ENCODE measurements around the gene BMPER.

The BMPER gene

DNA sequence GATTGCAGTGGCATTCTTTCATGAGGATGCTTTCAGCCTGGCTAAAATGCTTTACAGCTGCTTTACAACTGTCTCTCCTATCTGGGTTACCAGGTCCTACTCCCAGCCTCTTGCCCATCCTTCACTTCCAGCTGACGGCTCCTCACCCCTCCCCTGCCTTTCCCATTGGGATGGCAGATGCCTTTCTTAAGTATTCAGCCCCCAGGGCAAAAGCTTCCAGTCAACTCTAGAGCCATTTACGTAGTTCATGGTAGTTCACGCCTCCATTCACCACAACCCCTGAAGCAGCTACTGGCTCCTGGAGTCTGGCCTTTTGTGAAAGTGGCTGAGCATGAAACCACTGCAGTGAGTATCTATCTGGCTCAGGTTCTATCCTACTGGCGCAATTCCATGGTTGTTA, 17.2 kb upstream of the BMPER start:
- DNase-seq (ENCODE audit: low read depth, low spot score), result peak; percentile 81

DNA sequence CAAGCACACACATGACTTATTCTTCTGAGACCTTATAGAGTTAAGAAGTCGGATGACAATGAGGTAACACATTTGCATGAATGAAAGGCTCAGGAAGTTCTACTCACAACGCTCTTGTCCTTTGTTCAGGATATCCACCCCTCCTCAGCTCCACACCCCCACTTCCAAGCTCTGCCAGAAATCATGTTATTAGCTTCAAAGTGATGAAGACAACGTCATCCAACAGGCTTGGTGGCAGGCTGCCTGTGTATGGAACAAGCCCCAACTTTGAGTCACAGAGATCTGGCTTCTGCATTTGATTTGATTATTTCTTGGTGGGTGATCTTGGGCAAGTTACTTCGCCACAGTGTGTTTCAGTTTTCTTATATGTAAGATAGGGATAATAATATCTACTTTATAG, 12.4 kb upstream of the BMPER start:
- DNase-seq (ENCODE audit: low read depth, low spot score), result peak; percentile 42

DNA sequence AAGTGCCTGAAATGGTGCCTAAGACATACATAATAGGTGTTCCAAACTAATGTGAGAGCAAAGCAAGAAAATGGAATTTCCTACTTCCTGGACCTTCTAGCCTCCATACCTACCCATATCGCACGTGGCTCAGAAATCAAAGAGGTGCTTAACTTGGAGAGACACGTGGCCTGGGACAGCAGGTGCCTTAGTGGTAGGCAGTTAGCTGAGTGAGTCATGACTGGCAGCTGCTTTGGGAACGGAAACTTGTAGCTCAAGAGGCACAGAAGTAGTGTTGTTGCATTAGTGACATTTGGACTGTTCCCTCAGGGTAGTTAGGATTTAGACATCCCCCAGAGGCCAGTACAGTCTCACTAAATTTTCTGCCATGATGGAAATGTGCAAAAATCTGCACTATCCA, 12.0 kb upstream of the BMPER start:
- DNase-seq (ENCODE audit: low read depth, low spot score), result no peak

DNA sequence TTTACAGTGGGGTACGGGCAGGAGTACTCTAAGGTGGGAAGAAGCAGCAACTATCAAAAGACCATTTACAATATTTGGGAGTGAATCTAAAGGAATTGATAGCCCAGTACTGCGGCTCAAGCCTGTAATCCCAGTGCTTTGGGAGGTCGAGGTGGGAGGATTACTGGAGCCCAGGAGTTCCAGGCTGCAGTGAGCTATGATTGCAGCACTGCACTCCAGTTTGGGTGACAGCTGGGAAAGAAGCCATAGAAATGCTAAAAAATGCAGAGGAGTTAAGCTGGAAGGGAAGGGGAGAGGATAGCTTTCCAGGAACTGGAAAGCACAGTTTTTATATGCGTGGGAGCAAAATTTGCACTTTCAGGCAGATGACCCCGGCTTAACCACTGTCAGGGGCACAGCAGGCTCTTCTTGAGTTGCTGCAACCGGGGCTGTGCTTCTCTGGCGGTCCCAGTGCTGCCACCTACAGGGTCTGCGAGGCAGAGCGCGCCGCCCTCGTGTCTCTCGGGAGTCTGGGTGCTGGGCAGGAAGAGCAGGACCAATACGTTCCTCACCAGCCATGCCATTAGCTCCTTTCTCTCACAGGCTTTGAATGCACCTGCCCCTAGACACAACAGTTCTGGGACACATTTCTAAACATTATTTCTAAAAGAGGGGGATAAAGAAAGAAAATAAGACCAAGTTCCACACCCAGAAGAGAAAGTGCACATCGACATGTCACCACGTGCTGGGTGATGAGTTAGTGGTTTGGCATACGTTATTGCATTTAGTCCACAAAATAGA, 10.1 kb upstream of the BMPER start:
- DNase-seq (ENCODE audit: low read depth, low spot score), result peak; percentile 91

DNA sequence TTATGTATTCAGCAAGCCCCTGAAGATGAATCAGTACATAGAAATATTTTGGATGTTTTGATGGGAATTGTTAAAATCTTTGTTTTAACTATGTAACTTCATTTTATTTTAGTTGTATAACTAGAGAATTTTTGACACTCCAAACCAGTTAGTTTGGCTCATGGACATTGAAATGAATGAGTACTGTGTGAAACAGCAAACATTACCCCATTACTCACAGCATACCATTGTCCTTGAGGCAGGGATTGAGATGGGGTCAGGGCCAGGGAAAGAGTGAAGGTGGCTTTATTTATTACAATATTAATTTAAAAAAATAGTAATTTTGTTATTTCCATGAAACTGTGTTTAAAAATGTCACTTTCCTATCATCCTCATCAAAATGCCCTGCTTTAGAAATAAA, 4.8 kb upstream of the BMPER start:
- no peak for DNase-seq (ENCODE audit: low read depth, low spot score)

DNA sequence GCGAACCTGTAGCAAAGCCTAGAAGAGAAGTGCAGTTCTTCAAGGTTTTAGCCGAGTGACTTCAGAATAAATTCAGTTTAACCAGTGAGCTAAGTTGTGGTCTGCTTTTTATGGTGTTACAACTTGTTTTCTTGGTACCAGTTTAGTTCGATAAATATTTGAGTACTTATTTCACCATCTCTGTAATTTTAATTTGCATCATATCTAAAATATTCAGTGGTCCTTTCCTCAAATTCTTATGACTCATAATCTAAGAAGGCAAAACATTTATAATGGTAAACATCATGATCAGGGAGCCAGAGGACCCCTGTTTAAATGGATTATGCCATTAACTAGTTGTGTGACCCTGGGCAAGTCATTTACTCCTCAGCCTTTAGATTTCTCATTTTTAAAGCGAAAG, 4.1 kb upstream of the BMPER start:
- no peak for DNase-seq (ENCODE audit: low read depth, low spot score)

DNA sequence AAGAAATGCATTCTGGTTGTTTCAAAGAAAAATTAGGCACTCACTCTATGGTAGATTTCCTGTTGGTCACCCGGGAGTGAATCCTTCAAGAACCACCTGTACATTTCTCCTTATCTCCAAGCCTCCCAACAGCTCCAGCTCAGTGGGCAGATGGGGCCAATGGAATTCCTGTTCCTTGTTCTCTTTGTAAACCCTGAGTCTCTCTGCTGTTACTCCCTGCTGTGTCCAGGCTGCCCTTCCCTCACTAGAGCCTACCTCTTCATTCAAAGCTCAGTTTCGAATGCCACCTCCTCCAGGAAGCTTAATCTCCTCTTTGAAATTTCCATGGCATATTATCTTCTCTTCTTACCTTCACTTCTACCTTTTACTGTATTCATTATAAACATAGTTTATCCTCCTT, 3.5 kb upstream of the BMPER start:
- no peak for DNase-seq (ENCODE audit: low read depth, low spot score)

- DNase-seq (ENCODE audit: low read depth, low spot score), result no peak
Observed at GRCh38 chr7:33902746-33903145, 2.6 kb upstream of the BMPER start.

DNA sequence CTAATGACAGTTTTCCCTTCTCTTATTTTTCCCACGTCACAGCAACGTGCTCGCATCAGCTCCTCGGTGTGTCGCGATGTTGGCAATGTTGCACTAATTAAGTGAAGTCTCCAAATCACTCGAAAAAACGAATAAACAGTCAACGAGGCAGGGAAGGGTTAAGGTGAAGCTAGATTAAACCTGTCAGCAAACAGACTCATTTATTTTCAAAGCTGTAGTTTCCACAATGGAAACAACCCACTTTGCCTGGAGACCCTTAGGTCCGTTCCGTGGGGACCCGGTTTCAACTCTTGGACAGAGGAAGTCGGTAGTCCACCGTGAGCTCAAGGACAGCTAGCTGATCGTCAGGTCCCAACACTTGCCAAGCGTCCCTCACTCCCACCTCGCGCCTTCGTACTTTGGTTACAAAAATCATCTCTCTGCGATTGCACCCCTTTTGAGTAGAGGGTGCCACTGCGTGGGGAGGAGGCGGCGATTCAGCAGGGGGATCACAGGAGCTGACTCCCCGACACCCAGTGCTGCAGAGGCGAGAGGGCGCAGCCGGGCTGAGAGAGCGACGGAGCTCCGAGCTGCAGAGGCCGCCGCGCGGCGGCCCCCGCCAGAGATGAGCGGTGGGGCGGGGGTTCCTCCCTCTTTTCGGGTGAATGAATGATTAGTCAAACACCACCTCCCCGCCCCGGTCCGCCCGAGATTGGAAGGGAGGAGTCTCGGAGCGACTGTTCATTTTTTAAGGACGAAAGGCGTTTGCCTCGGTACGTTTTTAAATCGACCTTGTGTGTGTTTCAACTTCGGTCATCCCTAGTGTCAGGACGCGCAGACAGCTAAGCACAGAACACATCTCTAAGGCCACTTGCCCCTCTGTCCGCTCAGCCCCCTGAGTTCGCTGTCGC, 1.3 kb upstream of the BMPER start:
- DNase-seq (ENCODE audit: low read depth, low spot score), result peak; percentile 66

- peak; percentile 79 for DNase-seq (ENCODE audit: low read depth, low spot score)
Observed at GRCh38 chr7:33904681-33905388, 504 bp upstream of the BMPER start.

DNA sequence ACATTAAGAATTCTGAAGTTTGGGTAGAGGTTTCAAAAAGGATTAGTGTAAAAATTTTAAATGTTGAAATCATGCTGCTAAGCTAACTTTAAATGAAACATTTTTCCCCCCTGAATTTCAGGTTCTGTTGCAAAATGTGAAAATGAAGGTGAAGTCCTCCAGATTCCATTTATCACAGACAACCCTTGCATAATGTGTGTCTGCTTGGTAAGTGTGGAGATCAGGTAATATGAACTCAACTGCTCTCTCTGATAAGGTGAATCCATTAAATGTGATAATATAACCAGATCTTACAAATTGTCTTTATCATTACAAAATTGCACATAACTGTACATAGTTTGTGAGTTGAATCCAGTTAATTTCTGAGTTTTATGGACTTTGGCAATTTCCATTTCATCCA, 1.4 kb downstream of the BMPER start:
- no peak for DNase-seq (ENCODE audit: low read depth, low spot score)

GRCh38 chr7:33907625-33908024, 2.3 kb downstream of the BMPER start:
- no peak for DNase-seq (ENCODE audit: low read depth, low spot score)

GRCh38 chr7:33909318-33909717, 4.0 kb downstream of the BMPER start:
- DNase-seq (ENCODE audit: low read depth, low spot score), result no peak

- no peak for DNase-seq (ENCODE audit: low read depth, low spot score)
Observed at GRCh38 chr7:33909755-33910154, 4.4 kb downstream of the BMPER start.

DNA sequence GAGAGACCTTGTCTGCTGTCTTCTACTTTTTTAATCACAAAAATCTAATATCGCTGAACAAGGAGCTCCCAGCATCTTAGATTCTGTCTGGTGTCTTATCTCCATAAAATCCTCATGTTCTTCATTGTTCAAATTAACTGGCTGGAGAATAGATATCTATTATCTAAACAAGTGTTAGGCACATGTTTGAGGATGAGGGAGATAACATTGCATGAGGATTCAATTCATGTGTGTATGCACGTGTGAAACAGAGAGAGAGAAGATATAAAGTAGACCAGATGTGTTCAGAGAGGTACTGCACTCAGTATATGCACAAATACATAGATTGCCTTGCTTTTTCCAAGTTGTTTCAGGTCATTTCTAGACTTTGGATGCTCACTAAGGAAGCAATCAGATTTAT, 5.4 kb downstream of the BMPER start:
- no peak for DNase-seq (ENCODE audit: low read depth, low spot score)

- DNase-seq (ENCODE audit: low read depth, low spot score), result peak; percentile 26
Observed at GRCh38 chr7:33916357-33917081, 11.2 kb downstream of the BMPER start.

- DNase-seq (ENCODE audit: low read depth, low spot score), result no peak
Observed at GRCh38 chr7:33917661-33918060, 12.3 kb downstream of the BMPER start.

DNA sequence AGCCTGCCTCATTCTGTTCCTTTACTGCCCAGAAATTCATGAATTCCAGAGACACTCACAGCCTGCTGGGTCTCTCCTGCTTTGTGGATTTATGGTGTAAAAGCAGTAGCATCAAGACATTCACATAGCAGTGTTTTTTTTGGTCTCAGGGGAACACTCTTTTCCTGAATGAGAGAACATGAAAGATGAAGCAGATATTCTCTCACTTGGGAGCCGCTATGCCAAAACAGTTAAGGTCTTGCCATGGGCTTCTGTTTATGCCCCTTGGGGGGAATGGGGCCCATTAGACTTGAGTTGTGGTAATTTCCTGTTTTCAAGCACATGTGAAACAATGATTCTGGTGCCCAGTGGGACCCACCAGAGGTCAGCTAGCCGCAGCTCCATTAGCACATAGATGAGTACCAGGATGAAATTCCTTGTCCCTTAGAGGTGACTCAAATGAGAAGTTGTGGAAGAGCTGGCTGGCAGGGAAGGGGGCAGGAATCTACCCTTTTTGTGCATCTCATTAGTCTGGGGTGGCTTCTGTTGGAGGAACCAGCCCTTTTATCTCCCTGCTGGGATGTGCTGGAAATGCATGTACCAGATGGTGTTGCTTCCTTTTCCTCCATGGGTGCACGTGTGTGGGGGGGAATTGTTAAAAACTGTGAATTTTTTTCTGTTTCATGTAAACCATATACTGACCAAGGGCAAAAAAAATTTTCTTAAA, 13.3 kb downstream of the BMPER start:
- DNase-seq (ENCODE audit: low read depth, low spot score), result no peak

- DNase-seq (ENCODE audit: low read depth, low spot score), result no peak
Observed at GRCh38 chr7:33919449-33919848, 14.1 kb downstream of the BMPER start.

GRCh38 chr7:33921216-33921938, 16.0 kb downstream of the BMPER start:
- DNase-seq (ENCODE audit: low read depth, low spot score), result no peak
